ENCODE measurements around the gene ARHGAP26. TPM values are rescaled to one million over a fixed set of nuclear protein-coding genes. Genes with fewer than 3 reads are reported as not detected.

Gene ARHGAP26
- total and polyA plus RNA-seq, 4 donors, result 1.8 to 16.7 (median 4.1) TPM

DNA sequence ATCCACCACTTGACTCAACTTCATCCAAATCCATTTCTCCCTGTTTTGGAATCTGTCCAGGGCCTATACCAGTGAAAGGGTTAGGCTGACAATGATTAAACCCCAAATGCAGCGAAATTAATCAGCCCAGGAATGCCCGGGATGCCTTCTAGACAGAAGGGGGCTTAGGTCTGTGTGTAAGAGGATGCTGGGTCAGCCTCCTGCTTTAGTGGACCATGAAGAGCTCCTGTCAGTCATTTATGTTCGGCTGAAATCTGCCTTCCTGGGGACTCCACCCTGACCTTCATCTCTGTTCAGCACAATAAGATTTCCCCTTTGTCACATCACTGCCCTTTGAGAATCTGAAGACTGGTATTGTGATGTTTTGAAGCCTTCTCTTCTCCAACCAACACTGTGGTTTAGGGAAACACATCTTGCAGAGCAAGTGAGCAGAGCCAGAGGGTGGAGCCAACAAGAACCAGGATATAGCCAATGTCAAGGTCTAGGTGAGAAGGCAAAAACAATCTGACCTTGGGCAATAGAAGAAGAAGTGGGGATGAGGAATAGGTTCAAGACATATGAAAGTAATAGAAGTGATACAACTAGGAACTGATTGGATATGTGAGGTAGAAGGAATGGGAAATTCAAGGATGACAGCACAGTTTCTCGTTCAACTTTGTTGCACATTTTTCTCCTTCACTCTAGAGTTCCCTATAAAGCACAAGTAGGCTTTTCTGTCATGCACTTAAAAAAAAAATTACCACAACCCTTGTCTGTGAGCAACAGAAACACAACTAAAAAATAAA is 234.4 kb downstream of the ARHGAP26 start:
- Histone ChIP-seq H3K27ac (ENCODE audit: low read depth in 1 of 2, low read length in 2 of 2) (no peak overlapping the region), H3K4me1 (ENCODE audit: control insufficient read depth in 4 of 4, insufficient read depth in 4 of 4, low read length in 3 of 4) (peaks cover 0 to 14% (median 4%) of the 10 kb centered on the region in 4 donors), H3K4me3 (ENCODE audit: low read depth in 1 of 3, low read length in 3 of 3) (no peak overlapping the region), H3K36me3 (ENCODE audit: control insufficient read depth in 4 of 4, insufficient read depth in 3 of 4, low read depth in 1 of 4, low read length in 3 of 4) (no peaks in the 10 kb centered on the region), H3K9ac (ENCODE audit: low read depth in 1 of 2, low read length in 2 of 2) (no peak overlapping the region), H3K27me3 (ENCODE audit: control insufficient read depth in 4 of 4, insufficient read depth in 4 of 4, low read length in 3 of 4) (no peaks in the 10 kb centered on the region), H3K9me3 (ENCODE audit: control insufficient read depth in 4 of 4, low read length in 3 of 4) (no peaks in the 10 kb centered on the region)
- TF ChIP-seq, protein P1, sequence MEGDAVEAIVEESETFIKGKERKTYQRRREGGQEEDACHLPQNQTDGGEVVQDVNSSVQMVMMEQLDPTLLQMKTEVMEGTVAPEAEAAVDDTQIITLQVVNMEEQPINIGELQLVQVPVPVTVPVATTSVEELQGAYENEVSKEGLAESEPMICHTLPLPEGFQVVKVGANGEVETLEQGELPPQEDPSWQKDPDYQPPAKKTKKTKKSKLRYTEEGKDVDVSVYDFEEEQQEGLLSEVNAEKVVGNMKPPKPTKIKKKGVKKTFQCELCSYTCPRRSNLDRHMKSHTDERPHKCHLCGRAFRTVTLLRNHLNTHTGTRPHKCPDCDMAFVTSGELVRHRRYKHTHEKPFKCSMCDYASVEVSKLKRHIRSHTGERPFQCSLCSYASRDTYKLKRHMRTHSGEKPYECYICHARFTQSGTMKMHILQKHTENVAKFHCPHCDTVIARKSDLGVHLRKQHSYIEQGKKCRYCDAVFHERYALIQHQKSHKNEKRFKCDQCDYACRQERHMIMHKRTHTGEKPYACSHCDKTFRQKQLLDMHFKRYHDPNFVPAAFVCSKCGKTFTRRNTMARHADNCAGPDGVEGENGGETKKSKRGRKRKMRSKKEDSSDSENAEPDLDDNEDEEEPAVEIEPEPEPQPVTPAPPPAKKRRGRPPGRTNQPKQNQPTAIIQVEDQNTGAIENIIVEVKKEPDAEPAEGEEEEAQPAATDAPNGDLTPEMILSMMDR (IDR thresholded peaks at IDR 0.05; ENCODE audit: low read depth, low read length, missing input control), result no peak
- TF ChIP-seq EGR1 (IDR thresholded peaks at IDR 0.05; ENCODE audit: low read depth in 2 of 2) (no peak), ZBTB33 (IDR thresholded peaks at IDR 0.05) (no peak), YY1 (IDR thresholded peaks at IDR 0.05) (no peak), SP1 (IDR thresholded peaks at IDR 0.05) (no peak), NR2F2 (IDR thresholded peaks at IDR 0.05) (no peak), HNF4G (IDR thresholded peaks at IDR 0.05) (no peak), RXRA (IDR thresholded peaks at IDR 0.05) (no peak), JUND (IDR thresholded peaks at IDR 0.05) (no peak), TAF1 (conservative IDR thresholded peaks at IDR 0.05) (no peak), HNF4A (conservative IDR thresholded peaks at IDR 0.05) (no peak), GABPA (IDR thresholded peaks at IDR 0.05 in 1 of 2, conservative IDR thresholded peaks at IDR 0.05 in 1 of 2) (no peak), FOXA2 (IDR thresholded peaks at IDR 0.05) (no peak), MAX (IDR thresholded peaks at IDR 0.05) (no peak), REST (IDR thresholded peaks at IDR 0.05) (no peak), FOXA1 (IDR thresholded peaks at IDR 0.05) (no peak)
- TF ChIP-seq, protein P2, sequence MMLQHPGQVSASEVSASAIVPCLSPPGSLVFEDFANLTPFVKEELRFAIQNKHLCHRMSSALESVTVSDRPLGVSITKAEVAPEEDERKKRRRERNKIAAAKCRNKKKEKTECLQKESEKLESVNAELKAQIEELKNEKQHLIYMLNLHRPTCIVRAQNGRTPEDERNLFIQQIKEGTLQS (IDR thresholded peaks at IDR 0.05), result no peak
- DNase-seq (ENCODE audit: low spot score), result no peak
- 64% methylated on average over 4 of the region's 4 CpGs for WGBS

All from liver (tissue), 9 donors.